Lower leg skin (tissue), 3 donors: ENCODE data around the gene TDRD6.

Experiments used
- CTCF ChIP-seq, 3 donors: fragments of 450-650 bp; IDR thresholded peaks; one replicate each; pipeline ENCODE4 v1.5.1; 2016; ENCODE audit warnings: antibody characterized with exemption in 3 of 3, mild to moderate bottlenecking in 3 of 3, moderate library complexity in 2 of 3
- POLR2A ChIP-seq, 2 donors: fragments of 450-650 bp; IDR thresholded peaks; one replicate each; pipeline ENCODE4 v1.6.1; 2016 to 2017; ENCODE audit warnings: antibody characterized with exemption in 2 of 2, mild to moderate bottlenecking in 1 of 2, moderate library complexity in 1 of 2

DNA sequence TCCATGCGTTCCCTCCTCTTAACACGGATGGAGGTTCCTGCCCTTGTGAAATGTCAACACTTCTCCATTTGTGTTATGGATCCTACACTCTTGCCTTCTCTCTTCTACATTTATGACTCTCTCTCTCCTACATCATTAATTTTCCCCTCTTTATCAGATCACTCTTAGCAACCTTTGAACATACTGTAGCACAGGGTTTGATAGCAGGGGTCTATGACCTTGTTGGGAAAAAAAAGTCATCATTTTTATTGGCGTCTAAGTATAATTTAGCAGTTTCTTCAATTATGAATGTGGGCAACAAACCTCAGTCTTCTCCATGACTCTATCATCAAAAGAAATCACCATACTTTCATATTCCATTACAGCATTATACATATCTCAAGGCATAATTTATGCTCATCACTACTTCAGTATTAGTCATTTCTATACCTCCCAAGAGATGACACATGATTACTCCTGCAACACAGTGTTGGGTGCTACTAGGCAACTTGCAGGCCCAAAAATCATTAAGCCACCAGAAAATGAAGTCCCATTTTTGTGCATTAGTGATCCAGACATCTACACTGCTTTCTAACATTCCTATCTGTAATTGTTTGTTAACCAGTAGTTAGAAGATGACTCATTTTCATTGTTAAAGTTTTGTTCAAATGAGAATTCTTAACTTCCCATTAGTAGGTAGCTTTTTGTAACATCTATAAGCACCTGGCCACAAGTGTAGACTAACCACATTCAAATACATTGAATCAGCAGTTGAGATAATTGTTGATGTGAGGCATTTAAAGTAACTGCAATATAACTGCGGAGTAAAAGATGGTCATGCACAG is 44.5 kb upstream of the TDRD6 start:
- no peak for TF ChIP-seq POLR2A (IDR thresholded peaks at IDR 0.05)
- no peak for TF ChIP-seq CTCF (IDR thresholded peaks at IDR 0.05)
